Measurements from ENCODE around the gene ZC3H11A.
A peak's percentile ranks its signal among the peaks of the same experiment; 100 is the strongest.
"Not testable (repeated sequence)": the region's sequence is repeated elsewhere in the genome, so short reads cannot be mapped to it uniquely, and the experiment has no call there.

The ZC3H11A gene

DNA sequence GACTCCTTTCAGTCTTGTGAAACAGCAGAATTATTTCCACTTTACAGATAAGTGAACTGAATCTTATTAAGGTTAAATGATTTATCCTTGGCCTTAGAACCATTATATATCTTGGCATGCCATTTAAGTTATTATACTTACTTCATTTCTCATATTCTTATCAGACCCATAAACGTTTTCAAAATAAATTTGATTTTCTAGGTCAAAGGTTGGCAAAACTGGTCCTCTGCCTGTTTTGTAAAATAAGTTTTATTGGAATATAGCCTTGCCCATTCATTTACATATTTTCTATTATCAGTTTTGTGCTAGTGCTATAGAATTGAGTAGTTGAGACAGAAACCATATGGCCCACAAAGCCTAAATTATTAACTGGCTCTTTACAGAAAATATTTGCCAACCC lies 33.1 kb downstream of the ZC3H11A start:
- Histone ChIP-seq H3K4me3 (IDR thresholded peaks at IDR 0.05; ENCODE audit: insufficient read depth, low read depth, low read length) (no peak overlapping the region), H3K79me2 (ENCODE audit: insufficient read depth, low read depth) (peaks cover 5% of the 10 kb centered on the region; the same call in 1 of the 2 replicates), H3K4me2 (no peak overlapping the region), H3K4me1 (ENCODE audit: low read depth, poor library complexity, severe bottlenecking) (no peaks in the 10 kb centered on the region), H3K27me3 (ENCODE audit: insufficient read depth, low read depth) (no peaks in the 10 kb centered on the region), H3K9ac (no peak overlapping the region), H4K20me1 (ENCODE audit: insufficient read depth) (no peaks in the 10 kb centered on the region), H2AFZ (ENCODE audit: low read depth) (no peak overlapping the region), H3K27ac (no peak overlapping the region), H3K36me3 (ENCODE audit: insufficient read depth) (peaks cover 13% of the 10 kb centered on the region; the same call in 1 of the 2 replicates)
- TF ChIP-seq, protein P1, sequence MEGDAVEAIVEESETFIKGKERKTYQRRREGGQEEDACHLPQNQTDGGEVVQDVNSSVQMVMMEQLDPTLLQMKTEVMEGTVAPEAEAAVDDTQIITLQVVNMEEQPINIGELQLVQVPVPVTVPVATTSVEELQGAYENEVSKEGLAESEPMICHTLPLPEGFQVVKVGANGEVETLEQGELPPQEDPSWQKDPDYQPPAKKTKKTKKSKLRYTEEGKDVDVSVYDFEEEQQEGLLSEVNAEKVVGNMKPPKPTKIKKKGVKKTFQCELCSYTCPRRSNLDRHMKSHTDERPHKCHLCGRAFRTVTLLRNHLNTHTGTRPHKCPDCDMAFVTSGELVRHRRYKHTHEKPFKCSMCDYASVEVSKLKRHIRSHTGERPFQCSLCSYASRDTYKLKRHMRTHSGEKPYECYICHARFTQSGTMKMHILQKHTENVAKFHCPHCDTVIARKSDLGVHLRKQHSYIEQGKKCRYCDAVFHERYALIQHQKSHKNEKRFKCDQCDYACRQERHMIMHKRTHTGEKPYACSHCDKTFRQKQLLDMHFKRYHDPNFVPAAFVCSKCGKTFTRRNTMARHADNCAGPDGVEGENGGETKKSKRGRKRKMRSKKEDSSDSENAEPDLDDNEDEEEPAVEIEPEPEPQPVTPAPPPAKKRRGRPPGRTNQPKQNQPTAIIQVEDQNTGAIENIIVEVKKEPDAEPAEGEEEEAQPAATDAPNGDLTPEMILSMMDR (conservative IDR thresholded peaks at IDR 0.05; ENCODE audit: low read depth, low read length): no peak

DNA sequence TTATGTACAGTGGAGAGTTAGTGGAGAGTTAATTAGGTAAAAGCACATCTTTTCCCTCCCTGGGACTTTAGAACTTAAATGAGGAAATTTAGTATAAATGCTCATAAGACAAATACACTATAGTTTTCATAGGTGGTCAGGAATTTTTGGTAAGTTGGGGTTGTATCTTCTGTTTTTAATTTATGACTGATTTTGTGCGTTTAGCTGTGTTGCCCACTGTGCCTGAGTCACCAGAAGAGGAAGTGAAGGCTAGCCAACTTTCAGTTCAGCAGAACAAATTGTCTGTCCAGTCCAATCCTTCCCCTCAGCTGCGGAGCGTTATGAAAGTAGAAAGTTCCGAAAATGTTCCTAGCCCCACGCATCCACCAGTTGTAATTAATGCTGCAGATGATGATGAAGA lies 33.8 kb downstream of the ZC3H11A start:
- not testable (repeated sequence) for H2AFZ ChIP-seq (ENCODE audit: low read depth); H3K4me3 ChIP-seq (IDR thresholded peaks at IDR 0.05; ENCODE audit: insufficient read depth, low read depth, low read length); H4K20me1 ChIP-seq (ENCODE audit: insufficient read depth); H3K9ac ChIP-seq; H3K79me2 ChIP-seq (ENCODE audit: insufficient read depth, low read depth); H3K27ac ChIP-seq; H3K4me2 ChIP-seq; H3K4me1 ChIP-seq (ENCODE audit: low read depth, poor library complexity, severe bottlenecking); H3K27me3 ChIP-seq (ENCODE audit: insufficient read depth, low read depth)
- peaks cover 21% of the 10 kb centered on the region; the same call in 1 of the 2 replicates for H3K36me3 ChIP-seq (ENCODE audit: insufficient read depth)

DNA sequence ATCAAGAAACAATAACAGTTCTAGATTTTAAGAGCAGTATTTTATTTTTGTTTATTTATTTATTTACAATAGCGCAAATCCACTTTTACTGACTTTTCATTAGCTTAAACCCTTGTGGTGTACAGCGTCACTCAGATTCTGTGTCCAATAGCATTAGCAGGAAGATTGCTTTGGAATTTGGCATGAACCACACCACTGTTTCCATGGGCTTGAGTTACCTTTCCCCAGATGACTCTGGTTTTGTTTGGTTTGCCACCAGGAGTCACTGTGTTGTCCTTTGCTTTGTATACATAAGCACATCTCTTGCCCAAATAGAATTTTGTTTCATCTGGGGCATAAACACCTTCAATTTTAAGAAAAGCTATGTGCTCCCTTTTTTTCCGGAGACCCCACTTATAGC lies 40.1 kb downstream of the ZC3H11A start:
- Histone ChIP-seq H3K9ac (no peak overlapping the region), H3K4me1 (ENCODE audit: low read depth, poor library complexity, severe bottlenecking) (no peaks in the 10 kb centered on the region), H3K79me2 (ENCODE audit: insufficient read depth, low read depth) (no peaks in the 10 kb centered on the region), H4K20me1 (ENCODE audit: insufficient read depth) (no peaks in the 10 kb centered on the region), H3K36me3 (ENCODE audit: insufficient read depth) (peaks cover 30% of the 10 kb centered on the region; the same call in 1 of the 2 replicates), H2AFZ (ENCODE audit: low read depth) (no peak overlapping the region), H3K4me3 (IDR thresholded peaks at IDR 0.05; ENCODE audit: insufficient read depth, low read depth, low read length) (no peak overlapping the region), H3K4me2 (no peak overlapping the region), H3K27me3 (ENCODE audit: insufficient read depth, low read depth) (no peaks in the 10 kb centered on the region), H3K27ac (no peak overlapping the region)
- TF ChIP-seq, protein P1 (conservative IDR thresholded peaks at IDR 0.05; ENCODE audit: low read depth, low read length): 0 out of 2 replicates have a peak, but pooled peaks have one; percentile 39

DNA sequence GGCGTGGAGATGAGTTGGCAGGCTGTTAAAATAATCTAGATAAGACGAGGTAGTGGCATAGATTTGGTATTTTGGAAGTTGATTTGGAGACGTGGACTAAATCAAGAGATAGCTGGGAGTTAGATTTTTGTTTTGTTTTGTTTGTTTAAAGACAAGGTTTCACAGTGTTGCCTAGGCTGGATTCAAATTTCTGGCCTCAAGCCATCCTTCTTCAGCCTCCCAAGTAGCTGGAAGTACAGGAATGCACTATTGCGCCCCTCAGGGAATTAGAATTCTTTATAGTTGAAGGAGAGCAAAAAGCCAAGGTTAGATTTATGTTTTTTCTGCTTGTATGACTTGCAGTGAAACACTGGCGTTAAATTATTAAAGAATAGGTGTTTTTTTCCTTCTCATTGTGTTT lies 43.7 kb downstream of the ZC3H11A start:
- no peak overlapping the region for H2AFZ ChIP-seq (ENCODE audit: low read depth)
- TF ChIP-seq, protein P1 (conservative IDR thresholded peaks at IDR 0.05; ENCODE audit: low read depth, low read length): no peak
- H3K27me3 ChIP-seq (ENCODE audit: insufficient read depth, low read depth): no peaks in the 10 kb centered on the region
- no peak overlapping the region for H3K9ac ChIP-seq
- no peak overlapping the region for H3K4me2 ChIP-seq
- no peaks in the 10 kb centered on the region for H3K4me1 ChIP-seq (ENCODE audit: low read depth, poor library complexity, severe bottlenecking)
- no peak overlapping the region for H3K4me3 ChIP-seq (IDR thresholded peaks at IDR 0.05; ENCODE audit: insufficient read depth, low read depth, low read length)
- no peaks in the 10 kb centered on the region for H3K79me2 ChIP-seq (ENCODE audit: insufficient read depth, low read depth)
- no peak overlapping the region for H3K27ac ChIP-seq
- no peaks in the 10 kb centered on the region for H4K20me1 ChIP-seq (ENCODE audit: insufficient read depth)
- peaks cover 22% of the 10 kb centered on the region; the same call in 1 of the 2 replicates for H3K36me3 ChIP-seq (ENCODE audit: insufficient read depth)

DNA sequence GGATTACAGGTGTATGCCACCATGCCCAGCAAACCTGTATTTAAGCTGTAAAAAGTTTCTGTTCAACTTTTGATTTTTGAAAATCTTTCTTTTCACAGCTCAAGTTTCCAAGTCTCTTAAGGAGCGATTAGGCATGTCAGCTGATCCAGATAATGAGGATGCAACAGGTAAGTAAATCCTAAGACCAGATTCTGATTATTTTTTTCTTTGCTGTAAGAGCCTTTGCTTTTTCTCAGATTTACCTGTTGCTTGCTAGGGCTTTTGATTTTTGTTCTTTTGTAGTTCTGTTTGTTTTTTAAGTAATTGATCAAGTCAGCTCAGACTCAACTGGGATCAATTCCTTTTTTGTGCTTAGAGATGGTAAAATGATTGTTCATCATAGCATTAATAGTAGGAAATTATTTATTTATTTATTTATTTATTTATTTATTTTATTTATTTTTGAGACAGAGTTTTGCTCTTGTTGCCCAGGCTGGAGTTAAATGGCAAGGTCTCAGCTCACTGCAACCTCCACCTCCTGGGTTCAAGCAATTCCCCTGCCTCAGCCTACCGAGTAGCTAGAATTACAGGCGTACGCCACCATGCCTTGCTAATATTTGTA lies 44.9 kb downstream of the ZC3H11A start:
- Histone ChIP-seq H3K36me3 (ENCODE audit: insufficient read depth) (peaks cover 18% of the 10 kb centered on the region; the same call in 1 of the 2 replicates), H4K20me1 (ENCODE audit: insufficient read depth) (no peaks in the 10 kb centered on the region), H3K4me1 (ENCODE audit: low read depth, poor library complexity, severe bottlenecking) (no peaks in the 10 kb centered on the region), H2AFZ (ENCODE audit: low read depth) (no peak overlapping the region), H3K27ac (no peak overlapping the region), H3K27me3 (ENCODE audit: insufficient read depth, low read depth) (no peaks in the 10 kb centered on the region), H3K79me2 (ENCODE audit: insufficient read depth, low read depth) (peaks cover 5% of the 10 kb centered on the region; the same call in 1 of the 2 replicates), H3K4me2 (no peak overlapping the region), H3K9ac (no peak overlapping the region), H3K4me3 (IDR thresholded peaks at IDR 0.05; ENCODE audit: insufficient read depth, low read depth, low read length) (no peak overlapping the region)
- TF ChIP-seq, protein P1 (conservative IDR thresholded peaks at IDR 0.05; ENCODE audit: low read depth, low read length): no peak
